NCI-H526 (cell line): ENCODE measurements around the gene MAF.

Source experiments
- DNase-seq, 2 experiments: peaks; one replicate each; lab custom pipeline; 2025; lab: John Stamatoyannopoulos, UW

MAF gene

GRCh38 chr16:79589601-79590102, 10.9 kb downstream of the MAF start:
- no peak for DNase-seq

GRCh38 chr16:79587897-79588296, 12.6 kb downstream of the MAF start:
- DNase-seq = no peak

GRCh38 chr16:79587296-79587695, 13.2 kb downstream of the MAF start:
- DNase-seq = no peak

GRCh38 chr16:79582789-79583188, 17.7 kb downstream of the MAF start:
- no peak for DNase-seq

GRCh38 chr16:79580453-79581191, 19.9 kb downstream of the MAF start:
- DNase-seq = no peak

GRCh38 chr16:79576602-79577001, 23.9 kb downstream of the MAF start:
- peak in 1 of 2 experiments; percentile 59 for DNase-seq

GRCh38 chr16:79573884-79574283, 26.7 kb downstream of the MAF start:
- DNase-seq = peak in 1 of 2 experiments; percentile 36

- no peak for DNase-seq
Observed at GRCh38 chr16:79573071-79573470, 27.5 kb downstream of the MAF start.

GRCh38 chr16:79571903-79572535, 28.5 kb downstream of the MAF start:
- peak; percentile 13 to 72 for DNase-seq

- peak in 1 of 2 experiments; percentile 9 for DNase-seq
Observed at GRCh38 chr16:79571065-79571902, 29.3 kb downstream of the MAF start.

GRCh38 chr16:79564671-79565107, 35.8 kb downstream of the MAF start:
- no peak for DNase-seq

- peak in 1 of 2 experiments; percentile 1 for DNase-seq
Observed at GRCh38 chr16:79563921-79564320, 36.6 kb downstream of the MAF start.

GRCh38 chr16:79562166-79562823, 38.2 kb downstream of the MAF start:
- DNase-seq = no peak

GRCh38 chr16:79561729-79562128, 38.8 kb downstream of the MAF start:
- DNase-seq = no peak

GRCh38 chr16:79560923-79561322, 39.6 kb downstream of the MAF start:
- no peak for DNase-seq

- DNase-seq = no peak
Observed at GRCh38 chr16:79560318-79560717, 40.2 kb downstream of the MAF start.

- no peak for DNase-seq
Observed at GRCh38 chr16:79559532-79559931, 41.0 kb downstream of the MAF start.

GRCh38 chr16:79557421-79557820, 43.1 kb downstream of the MAF start:
- DNase-seq = no peak

- DNase-seq = no peak
Observed at GRCh38 chr16:79554912-79555311, 45.6 kb downstream of the MAF start.

GRCh38 chr16:79550373-79550772, 50.2 kb downstream of the MAF start:
- no peak for DNase-seq

GRCh38 chr16:79547085-79547484, 53.5 kb downstream of the MAF start:
- no peak for DNase-seq
